ENCODE data around the gene TOR1B.
A peak's percentile ranks its signal among the peaks of the same experiment; 100 is the strongest.
"Not testable (repeated sequence)": the region's sequence is repeated elsewhere in the genome, so short reads cannot be mapped to it uniquely, and the experiment has no call there.

Gene TOR1B

GRCh38 chr9:129776566-129776937, 26.4 kb upstream of the TOR1B start:
- DNase-seq (ENCODE audit: low read depth in 3 of 3): no peak

- no peak for DNase-seq (ENCODE audit: low read depth in 3 of 3)
These were observed 25.8 kb upstream of the TOR1B start for GRCh38 chr9:129776938-129777768.

- DNase-seq (ENCODE audit: low read depth in 3 of 3): no peak
These were observed 25.2 kb upstream of the TOR1B start for GRCh38 chr9:129777769-129778130.

GRCh38 chr9:129778469-129778868, 24.5 kb upstream of the TOR1B start:
- DNase-seq (ENCODE audit: low read depth in 3 of 3): no peak

- no peak for DNase-seq (ENCODE audit: low read depth in 3 of 3)
These were observed 23.3 kb upstream of the TOR1B start for GRCh38 chr9:129779560-129780190.

- no peak for DNase-seq (ENCODE audit: low read depth in 3 of 3)
These were observed 21.9 kb upstream of the TOR1B start for GRCh38 chr9:129781131-129781530.

GRCh38 chr9:129781981-129782380, 21.0 kb upstream of the TOR1B start:
- no peak for DNase-seq (ENCODE audit: low read depth in 3 of 3)

GRCh38 chr9:129783516-129784361, 19.2 kb upstream of the TOR1B start:
- DNase-seq (ENCODE audit: low read depth in 3 of 3): peak; percentile 45 to 63 (median 52)

GRCh38 chr9:129784970-129785369, 18.0 kb upstream of the TOR1B start:
- not testable (repeated sequence) for DNase-seq (ENCODE audit: low read depth in 3 of 3)

- no peak for DNase-seq (ENCODE audit: low read depth in 3 of 3)
These were observed 17.1 kb upstream of the TOR1B start for GRCh38 chr9:129785866-129786265.

- no peak for DNase-seq (ENCODE audit: low read depth in 3 of 3)
These were observed 16.5 kb upstream of the TOR1B start for GRCh38 chr9:129786481-129786880.

GRCh38 chr9:129794549-129794948, 8.4 kb upstream of the TOR1B start:
- DNase-seq (ENCODE audit: low read depth in 3 of 3): no peak

GRCh38 chr9:129796029-129796428, 7.0 kb upstream of the TOR1B start:
- not testable (repeated sequence) for DNase-seq (ENCODE audit: low read depth in 3 of 3)

GRCh38 chr9:129798973-129799372, 4.0 kb upstream of the TOR1B start:
- no peak for DNase-seq (ENCODE audit: low read depth in 3 of 3)

GRCh38 chr9:129801504-129801903, 1.5 kb upstream of the TOR1B start:
- DNase-seq (ENCODE audit: low read depth in 3 of 3): no peak

- DNase-seq (ENCODE audit: low read depth in 3 of 3): no peak
These were observed 684 bp downstream of the TOR1B start for GRCh38 chr9:129803676-129804060.

GRCh38 chr9:129806061-129806460, 3.1 kb downstream of the TOR1B start:
- no peak for DNase-seq (ENCODE audit: low read depth in 3 of 3)

- no peak for DNase-seq (ENCODE audit: low read depth in 3 of 3)
These were observed 6.4 kb downstream of the TOR1B start for GRCh38 chr9:129809346-129809745.

- DNase-seq (ENCODE audit: low read depth in 3 of 3): no peak
These were observed 7.1 kb downstream of the TOR1B start for GRCh38 chr9:129810116-129810515.

- no peak for DNase-seq (ENCODE audit: low read depth in 3 of 3)
These were observed 7.8 kb downstream of the TOR1B start for GRCh38 chr9:129810788-129811187.

- no peak for DNase-seq (ENCODE audit: low read depth in 3 of 3)
These were observed 9.0 kb downstream of the TOR1B start for GRCh38 chr9:129811967-129812363.

- no peak for DNase-seq (ENCODE audit: low read depth in 3 of 3)
These were observed 9.4 kb downstream of the TOR1B start for GRCh38 chr9:129812385-129812784.

- DNase-seq (ENCODE audit: low read depth in 3 of 3): no peak
These were observed 10.7 kb downstream of the TOR1B start for GRCh38 chr9:129813661-129814060.
